Measurements from ENCODE around the gene CENPS.
"Not testable (repeated sequence)": the region's sequence is repeated elsewhere in the genome, so short reads cannot be mapped to it uniquely, and the experiment has no call there.

Gene CENPS

DNA sequence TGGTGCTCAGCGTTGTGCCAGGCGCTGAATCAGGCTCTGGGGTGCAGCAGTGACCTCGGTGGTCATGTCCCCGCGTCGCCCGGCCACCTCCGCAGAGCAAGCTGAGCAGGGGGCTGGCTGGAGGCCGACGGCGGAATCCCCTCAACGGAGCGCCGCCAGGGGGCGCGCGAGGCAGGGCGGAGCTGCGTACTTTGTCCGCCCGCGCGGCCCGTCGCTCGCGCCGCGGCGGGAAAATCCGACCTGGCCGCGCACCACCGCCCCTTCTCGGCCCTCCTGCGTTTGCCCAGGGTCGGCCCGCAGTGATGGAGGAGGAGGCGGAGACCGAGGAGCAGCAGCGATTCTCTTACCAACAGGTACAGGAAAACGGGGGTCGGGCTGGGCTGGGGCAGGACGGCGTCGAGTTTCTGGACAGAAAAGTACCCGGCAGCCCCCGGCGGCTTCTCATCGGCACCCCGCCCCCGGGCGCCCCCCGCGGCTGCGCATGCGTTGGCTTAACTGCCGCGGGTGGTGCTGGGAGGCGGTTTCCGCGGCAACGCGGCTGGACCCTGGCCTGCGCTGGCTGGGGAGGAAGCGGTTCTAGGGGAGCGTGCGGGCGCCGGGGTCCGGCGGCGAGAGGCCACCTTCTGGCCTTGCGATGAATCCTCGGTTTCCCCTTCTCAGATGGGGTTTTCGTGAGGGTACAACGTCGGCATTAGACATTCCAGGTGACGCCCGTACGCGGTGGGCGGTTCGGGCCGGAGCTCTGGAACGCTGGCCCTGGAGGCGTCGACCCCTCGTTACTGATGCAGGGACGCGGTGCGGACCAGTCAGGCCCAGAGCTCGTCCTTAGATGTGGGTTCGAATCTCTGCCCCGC, at the start of gene CENPS:
CENPS (plus strand) TSS at position 218 of the 854 bp plus-strand sequence; CDS start at position 303, 85 bp downstream.
- peak; percentile 87 for DNase-seq

DNA sequence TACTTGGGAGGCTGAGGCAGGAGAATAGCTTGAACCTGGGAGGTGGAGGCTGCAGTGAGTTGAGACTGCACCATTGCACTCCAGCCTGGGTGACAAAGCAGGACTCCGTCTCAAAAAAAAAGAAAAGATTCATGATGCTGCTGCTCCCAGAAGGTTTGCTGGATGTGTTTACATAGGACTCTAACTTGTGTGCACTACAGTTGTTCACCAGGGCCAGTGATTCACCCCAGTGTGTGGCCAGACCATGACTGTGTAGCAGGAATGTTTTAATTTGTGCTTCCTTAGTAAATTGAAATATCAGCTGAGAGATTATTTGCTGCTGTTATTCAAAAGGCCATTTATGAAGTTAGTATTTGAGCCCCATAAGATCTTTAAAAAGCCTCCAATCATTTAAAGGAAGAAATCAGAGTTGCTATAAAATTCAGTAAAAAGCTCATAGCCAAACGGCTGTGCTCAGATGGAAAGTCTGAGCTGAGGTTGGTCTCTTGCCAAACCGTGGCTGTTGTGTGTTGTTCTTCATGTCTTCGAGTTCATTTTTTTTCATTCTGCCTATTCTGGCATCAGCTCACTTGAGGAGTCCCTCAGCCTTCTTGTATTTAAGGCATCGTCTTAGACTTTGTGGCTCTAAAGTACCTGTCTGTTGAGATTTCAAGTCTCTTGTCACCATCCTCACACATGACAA, 49.5 kb upstream of the CENPS start:
- no peak for DNase-seq

DNA sequence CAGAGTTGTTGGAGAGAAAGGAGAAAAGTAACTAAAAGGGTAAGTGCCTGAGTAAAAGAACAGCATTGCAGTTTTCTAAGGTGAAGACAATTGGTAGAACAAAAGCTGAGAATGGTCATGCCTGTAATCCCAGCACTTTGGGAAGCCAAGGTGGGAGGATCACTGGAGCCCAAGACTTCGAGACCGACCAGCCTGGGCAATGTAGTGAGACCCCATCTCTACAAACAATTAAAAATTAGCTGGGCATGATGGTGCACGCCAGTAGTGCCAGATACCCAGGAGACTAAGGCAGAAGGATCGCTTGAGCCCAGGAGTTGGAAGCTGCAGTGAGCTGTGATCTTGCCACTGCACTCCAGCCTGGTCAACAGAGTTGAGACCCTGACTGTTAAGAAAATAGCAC, 46.6 kb upstream of the CENPS start:
- no peak for DNase-seq

DNA sequence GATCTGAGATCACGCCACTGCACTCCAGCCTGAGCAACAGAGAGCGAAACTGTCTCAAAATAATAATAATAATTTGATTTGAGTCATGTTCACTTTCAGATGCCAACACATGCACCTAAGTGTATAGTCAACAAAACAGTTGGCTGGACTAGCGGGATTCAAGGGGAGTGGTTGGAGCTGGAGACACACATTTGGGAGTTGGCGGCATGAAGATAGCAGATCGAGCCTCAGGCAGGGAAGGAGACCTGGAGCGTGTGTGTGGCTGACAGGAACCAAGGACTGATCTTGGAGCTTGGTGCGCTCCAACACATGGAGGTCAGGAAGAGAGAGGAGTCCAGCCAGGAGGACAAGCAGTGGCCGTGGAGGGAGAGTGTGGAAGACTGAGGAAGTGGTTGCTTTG, 46.0 kb upstream of the CENPS start:
- DNase-seq: no peak

DNA sequence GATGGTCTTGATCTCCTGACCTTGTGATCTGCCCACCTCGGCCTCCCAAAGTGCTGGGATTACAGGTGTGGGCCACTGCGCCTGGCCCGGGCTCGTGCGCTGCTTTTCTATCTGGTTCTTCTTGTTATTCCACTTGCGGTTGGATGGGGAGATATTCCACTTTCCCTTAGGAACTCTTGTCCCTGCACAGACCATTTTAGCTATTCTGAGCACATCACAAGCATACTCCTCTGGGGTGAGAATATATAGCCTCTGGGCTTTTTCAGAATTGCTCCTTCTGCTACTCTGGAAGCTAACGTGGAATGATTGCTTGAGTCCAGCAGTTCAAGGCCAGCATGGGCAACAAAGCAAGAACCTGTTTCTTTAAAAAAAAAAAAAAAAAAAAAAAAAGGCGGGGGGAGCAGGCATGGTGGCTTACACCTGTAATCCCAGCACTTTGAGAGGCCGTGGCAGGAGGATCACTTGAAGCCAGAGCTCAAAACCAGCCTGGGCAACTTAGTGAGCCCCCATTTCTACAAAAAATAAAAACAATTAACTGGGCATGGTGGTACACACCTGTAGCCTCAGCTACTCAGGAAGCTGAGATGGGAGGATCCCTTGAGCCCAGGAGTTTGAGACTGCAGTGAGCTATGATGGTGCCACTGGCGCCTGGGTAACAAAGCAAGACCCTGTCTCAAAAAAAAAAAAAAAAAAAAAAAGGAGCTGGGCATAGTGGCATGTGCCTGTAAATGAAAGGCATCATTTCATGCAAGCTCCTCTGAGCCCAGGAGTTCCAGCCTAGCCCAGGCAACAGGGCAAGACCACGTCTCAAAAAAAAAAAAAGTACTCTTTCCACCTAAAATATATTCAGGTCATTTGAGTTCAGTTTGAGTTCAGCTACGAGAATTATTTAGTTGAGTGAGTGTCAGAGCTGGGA, 43.2 kb upstream of the CENPS start:
- DNase-seq: no peak

DNA sequence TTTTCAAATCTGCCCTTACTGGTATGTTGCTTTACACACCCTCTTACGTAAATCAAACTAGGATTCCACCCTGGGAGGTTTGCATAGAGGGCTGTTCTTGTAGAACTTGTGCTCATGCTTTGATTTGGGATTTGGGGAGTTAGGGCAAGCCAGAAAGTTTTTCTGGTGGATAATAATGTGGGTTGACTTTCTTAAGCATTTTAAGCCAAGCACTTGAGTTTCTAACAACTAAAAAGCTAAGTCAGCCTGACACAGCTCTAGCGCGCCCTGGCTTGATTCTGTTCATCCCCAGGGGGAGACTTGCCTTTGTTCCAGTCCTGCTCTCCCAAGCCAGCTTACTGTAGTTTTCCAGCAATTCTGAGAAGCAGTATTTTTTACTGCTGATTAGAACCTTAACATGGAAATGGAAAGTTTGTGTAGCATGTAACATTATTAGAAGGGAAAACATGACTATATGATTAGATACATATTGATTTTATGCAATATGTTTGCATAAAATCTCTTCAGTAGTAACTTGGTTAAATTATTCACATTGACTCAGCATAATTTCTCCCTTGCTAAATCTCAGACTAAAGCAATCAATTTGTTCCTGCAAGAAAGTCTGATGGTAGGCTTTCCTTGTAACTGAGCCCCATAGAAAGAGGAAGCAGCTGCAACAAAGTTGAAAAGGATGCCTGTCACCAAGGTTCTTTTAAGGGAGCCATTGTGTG, 42.4 kb upstream of the CENPS start:
- DNase-seq: no peak

DNA sequence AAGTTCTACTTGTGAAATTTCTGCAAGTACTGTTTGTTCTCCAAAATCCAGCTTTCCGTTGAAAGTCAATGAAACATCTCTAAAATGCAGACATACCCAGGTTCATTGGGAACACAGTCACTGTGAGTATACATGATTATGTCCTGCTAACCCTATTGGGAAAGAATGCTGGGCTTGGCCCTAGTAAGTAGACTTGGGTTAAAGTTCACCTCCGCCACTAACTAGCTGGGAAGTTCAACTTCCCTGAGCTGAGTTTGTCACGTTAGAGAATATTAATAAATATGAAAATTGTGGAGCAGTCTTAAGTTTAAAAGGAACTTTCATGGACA, 41.9 kb upstream of the CENPS start:
- DNase-seq: no peak

DNA sequence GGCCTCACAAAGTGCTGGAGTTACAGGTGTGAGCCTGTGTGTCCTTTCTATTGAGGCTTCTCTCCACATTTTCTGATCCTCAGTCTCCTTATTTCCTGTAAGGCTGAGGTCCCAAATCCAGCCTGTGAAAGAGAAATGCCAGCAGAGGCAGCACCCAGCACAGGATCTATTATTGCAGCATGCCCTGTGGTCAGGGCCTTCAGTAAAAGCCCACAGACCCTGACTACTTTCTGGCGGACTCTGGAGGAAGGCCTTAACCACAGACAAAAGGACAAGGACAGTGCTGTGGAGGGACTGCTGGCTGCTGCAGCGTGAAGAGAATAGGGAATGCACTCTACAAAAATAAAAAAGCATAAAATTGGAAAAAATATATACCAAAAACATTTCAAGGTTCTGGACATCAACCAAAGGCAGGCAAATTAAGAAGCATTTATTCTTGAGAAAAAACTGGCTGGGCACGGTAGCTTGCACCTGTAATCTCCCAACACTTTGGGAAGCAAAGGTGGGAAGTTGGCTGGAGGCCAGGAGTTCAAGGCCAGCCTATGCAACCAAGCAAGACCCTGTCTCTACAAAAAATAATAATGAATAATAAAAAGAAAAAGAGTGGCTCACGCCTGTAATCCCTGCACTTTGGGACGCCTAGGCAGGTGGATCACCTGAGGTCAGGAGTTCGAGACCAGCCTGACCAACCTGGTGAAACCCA, 40.8 kb upstream of the CENPS start:
- DNase-seq: no peak

DNA sequence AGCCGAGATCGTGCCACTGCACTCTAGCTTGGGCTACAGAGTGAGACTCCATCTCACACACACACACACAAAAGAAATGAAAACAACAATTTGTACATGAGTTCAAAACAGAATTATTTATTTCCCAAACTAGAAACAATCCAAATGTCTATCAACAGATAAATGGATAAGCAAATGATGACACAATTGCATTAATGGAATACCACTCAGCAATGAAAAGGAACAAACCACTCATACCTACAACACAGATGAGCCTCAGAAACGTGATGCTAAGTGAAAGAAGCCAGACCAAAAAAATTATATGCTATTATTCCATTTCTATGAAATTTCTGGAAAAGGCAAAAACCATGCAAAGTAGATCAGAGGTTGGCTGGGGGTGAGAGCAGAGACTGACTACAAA, 33.4 kb upstream of the CENPS start:
- no peak for DNase-seq

DNA sequence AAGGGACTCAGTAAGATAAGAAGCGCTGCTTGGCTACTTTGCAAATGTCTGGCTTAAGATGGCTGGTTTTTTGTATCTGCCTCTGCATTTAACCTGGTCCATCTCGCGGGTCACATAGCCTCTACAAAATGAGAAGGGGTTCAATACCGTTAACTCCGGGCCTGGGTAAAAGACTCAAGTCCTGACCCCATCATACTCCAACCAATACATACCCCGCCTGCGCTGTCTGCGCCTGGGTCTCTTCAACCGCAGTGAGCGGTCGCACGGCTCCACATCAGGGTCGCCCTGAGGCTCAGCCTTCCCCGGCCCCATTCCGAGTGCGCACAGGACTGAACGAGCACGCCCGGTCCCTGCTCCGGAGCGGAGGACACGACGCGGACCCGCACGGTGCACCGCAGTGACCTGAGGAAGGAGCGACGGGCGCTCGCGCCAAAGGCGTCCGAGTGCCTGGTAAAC, 31.9 kb upstream of the CENPS start:
- DNase-seq: no peak

DNA sequence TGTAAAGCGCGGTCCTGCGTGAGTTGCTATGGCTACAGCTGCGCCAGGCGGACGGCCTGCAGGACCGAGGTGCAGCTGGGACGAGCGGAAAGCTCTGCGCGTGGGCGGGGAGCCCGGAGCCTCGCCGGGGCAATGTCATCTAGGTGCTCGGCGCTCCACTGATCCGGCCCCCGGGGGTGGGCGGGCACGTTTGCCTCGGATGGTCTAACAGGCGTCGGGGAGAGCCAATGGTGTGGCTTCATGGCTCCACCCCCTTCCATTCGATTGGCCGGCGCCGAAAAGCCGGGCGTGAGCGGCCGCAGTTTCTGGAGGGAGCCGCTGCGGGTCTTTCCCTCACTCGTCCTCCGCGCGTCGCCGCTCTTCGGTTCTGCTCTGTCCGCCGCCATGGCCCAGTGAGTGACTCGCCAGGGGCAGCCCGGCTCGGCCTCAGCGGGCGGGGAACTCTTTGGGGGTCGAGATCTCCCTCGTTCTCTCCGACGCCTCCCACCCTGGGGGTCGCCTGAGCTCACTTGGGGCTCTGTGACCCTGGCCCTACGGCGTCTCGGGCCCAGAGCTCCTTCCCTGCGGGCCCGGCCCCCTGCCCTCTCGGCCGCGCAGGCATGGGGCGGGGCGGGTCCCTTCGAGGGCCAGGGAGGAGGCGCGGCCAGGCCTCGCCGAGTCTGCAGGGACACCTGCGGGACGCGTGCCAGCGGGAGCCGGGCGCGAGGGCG, 31.3 kb upstream of the CENPS start, which contains the start of gene PGD:
PGD (plus strand) TSS at position 331 of the 710 bp plus-strand sequence; CDS start at position 385, 54 bp downstream.
- peak; percentile 96 for DNase-seq

DNA sequence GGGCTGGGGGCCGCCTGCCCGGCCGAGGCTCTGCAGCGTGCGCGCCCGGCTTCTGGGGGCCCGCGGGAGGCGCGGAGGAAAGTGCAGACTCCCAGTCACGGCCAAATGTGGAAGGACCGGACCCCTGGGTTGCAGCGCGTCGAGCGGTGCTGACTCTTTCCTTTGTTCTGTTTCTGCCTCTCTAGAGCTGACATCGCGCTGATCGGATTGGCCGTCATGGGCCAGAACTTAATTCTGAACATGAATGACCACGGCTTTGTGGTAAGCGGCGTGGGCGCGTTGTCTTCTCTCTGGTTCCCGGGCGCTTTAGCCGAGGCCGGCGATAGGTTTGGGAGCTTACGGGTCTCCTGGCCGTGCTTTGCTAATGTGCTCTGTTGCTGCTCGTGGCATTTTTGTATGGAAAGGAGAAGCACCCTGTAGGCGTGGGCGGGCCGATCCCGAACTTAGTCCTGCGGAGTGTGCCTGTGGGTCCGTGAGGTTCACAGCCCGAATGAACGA, 30.7 kb upstream of the CENPS start:
- DNase-seq: no peak

DNA sequence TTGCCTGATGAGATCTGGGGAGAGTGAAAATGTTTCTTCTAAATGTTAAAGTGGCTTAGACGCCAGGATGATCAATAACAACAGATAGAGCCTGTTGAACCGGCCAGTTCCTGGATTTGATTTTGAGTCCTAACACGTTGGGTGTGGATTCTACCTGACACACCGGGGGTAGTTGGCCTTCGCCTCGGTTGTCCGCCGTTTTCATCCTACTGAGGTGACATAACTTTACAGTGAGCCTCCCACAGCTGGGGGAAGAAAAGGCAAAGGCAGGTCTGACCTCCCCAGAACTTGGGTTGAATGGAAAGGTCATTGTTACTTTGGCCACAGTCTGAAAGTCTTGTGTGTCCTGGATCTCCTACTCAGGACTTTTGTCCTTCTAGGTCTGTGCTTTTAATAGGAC, 30.2 kb upstream of the CENPS start:
- no peak for DNase-seq

DNA sequence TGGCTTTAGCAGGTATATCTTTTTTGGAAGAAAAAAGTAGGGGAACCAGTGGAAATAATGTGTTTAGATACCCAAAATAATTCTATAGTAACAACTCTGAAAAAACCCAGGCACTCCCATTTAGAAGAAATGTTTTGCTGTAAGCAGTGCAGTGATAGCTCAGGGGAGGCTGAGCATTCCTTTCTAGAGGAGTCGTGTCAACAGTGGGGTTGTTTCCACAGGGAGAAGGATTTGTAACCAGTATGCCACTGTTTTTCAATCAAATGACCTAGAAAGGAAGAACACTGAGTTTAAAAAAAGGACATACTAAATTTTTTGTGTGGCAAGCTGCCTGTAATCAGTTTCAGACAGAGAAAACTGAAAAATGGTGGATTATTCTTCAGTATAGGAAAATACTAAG, 29.0 kb upstream of the CENPS start:
- DNase-seq: no peak

DNA sequence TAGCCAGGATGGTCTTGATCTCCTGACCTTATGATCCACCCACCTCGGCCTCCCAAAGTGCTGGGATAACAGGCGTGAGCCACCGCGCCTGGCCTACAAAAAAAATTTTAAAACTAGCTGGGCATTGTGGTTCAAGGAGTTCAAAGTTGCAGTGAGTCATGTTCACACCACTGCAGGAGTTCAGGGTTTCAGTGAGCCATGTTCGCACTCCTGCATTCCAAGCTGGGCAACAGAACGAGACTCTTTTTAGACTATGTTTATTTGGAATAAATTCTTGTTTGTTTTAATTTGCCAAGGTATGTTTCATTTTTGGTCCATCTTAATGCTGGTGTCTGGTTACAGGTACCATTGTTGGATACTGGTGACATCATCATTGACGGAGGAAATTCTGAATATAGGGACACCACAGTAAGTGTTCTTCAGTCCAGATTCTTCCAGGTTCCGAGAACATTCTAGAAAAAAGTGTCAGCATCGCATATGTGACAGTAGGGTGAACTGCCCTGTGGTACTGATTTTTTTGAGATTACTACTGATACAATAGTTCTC, 27.4 kb upstream of the CENPS start:
- no peak for DNase-seq

DNA sequence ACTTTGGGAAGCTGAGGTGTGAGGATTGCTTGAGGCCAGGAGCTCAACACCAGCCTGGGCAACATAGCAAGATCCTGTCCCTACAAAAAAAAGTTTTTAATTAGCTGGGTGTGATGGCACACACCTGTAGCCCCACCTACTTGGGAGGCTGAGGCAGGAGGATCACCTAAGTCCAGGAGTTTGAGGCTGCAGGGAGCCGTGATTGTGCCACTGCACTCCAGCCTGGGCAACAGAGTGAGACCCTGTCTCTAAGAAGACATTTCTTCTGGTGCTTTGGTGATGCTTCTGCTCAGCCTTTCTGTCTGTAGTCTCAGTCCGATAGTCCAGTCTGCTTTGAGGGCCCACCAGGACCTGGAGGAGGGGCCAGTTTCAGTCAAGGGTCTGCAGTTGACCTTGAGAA, 23.0 kb upstream of the CENPS start:
- no peak for DNase-seq

DNA sequence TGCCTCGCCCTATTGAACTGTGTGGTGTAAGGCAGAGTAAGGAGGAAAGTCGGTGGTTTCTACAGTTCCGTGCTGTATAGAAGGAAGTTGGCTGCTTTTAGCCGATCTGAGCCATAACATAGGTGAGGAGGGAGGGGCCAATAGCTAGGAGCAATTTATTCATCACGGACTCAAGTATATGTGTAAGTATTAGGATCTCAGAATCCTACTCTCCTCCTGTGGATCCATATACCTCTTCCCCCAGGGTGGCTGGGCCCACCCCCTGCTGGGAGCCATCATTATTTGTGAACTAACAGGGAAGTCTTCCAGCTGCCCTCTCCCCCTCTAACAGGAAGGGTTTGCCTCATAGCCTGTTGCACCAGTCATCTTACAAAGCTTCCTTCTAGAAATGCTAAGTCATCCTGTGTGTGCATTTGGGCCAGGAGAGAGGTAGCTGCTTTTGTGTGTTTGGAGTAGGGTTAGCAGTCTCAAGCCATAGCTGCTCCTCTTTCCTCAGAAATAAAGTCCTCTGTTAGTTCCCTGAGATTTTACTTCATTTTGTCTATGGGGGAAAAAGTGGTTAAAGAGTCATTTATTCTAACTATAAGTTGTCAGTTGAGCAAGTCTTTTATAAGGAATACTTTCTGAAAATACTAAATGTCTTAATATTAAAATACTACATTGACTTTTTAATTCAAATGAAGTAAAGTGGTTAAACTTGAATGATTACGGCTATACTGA, 14.9 kb upstream of the CENPS start:
- peak; percentile 13 for DNase-seq

DNA sequence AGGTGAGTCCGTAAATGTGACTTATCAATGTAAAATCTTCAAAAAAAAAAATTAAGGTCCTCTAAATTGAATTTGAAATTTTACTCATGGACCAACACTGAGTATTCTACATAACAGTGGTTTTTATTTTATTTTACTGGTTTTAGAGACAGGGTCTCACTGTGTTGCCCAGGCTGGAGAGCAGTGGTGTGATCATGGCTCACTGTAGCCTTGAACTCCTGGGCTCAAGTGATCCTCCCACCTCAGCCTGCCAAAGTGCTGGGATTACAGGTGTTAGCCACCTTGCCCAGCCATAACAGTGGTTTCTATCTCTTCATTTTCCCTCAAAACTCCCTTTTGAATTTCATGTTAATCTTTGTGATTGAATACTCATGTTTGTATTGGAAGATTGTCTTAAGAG, 14.3 kb upstream of the CENPS start:
- not testable (repeated sequence) for DNase-seq

DNA sequence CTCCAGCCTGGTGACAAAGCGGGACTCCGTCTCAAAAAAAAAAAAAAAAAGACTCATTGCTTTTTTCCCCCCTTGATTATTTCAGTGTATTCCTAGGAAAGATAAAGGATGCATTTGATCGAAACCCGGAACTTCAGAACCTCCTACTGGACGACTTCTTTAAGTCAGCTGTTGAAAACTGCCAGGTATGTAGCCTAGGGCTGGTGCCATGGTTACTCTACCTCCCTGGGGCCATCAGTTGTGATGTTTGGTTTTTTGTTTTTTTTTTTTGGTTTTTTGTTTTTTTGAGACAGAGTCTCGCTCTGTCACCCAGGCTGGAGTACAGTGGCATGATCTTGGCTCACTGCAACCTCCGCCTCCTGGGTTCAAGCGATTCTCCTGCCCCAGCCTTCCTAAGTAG, 11.5 kb upstream of the CENPS start:
- not testable (repeated sequence) for DNase-seq

DNA sequence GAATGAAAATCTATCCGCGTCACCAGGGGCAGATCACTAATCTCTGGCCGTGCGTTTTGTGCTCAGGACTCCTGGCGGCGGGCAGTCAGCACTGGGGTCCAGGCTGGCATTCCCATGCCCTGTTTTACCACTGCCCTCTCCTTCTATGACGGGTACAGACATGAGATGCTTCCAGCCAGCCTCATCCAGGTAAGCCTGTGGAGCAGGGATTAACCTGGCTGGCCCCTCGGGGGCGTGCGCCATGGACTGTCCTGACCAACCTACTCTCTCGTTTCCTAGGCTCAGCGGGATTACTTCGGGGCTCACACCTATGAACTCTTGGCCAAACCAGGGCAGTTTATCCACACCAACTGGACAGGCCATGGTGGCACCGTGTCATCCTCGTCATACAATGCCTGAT, 10.9 kb upstream of the CENPS start:
- DNase-seq: no peak

Measured in NCI-H69 (cell line).